ENCODE results near the gene INPP5D.

DNA sequence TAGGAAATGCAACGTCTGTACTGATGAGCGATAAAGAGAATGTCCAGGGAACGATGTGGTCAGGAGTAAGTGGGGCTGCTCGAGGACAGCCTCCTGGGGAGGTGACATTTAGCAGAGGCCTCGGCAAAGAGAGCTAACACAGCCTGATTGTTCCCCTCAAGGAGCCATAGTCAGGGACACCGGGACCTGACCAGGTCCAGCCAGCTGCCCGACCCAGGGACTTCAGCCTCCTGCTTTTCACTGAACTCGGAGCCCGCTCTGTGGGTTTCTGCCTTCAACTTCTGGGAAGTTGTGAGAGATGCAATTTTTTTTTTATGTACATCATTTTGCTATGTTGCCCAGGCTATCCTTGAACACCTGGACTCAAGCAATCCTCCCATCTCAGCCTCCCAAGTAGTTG is 17.6 kb upstream of the INPP5D start:
- TF ChIP-seq POLR2A (IDR thresholded peaks at IDR 0.05) = no peak
- TF ChIP-seq, protein P1, sequence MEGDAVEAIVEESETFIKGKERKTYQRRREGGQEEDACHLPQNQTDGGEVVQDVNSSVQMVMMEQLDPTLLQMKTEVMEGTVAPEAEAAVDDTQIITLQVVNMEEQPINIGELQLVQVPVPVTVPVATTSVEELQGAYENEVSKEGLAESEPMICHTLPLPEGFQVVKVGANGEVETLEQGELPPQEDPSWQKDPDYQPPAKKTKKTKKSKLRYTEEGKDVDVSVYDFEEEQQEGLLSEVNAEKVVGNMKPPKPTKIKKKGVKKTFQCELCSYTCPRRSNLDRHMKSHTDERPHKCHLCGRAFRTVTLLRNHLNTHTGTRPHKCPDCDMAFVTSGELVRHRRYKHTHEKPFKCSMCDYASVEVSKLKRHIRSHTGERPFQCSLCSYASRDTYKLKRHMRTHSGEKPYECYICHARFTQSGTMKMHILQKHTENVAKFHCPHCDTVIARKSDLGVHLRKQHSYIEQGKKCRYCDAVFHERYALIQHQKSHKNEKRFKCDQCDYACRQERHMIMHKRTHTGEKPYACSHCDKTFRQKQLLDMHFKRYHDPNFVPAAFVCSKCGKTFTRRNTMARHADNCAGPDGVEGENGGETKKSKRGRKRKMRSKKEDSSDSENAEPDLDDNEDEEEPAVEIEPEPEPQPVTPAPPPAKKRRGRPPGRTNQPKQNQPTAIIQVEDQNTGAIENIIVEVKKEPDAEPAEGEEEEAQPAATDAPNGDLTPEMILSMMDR (IDR thresholded peaks at IDR 0.05) = no peak
- no peak for TF ChIP-seq POLR2AphosphoS5 (IDR thresholded peaks at IDR 0.05)
- no peak for TF ChIP-seq EP300 (IDR thresholded peaks at IDR 0.05)

Measured in stomach (tissue), 4 donors.